Skeletal muscle tissue (tissue), 4 donors: ENCODE data around the gene SGMS1. TPM values are rescaled to one million over a fixed set of nuclear protein-coding genes. Genes with fewer than 3 reads are reported as not detected.

Experiments
- H3K27ac ChIP-seq: one replicate; pipeline ENCODE4 v1.7.0; 2013; ENCODE audit warnings: mild to moderate bottlenecking, low read depth, low read length, inconsistent platforms
- H3K27me3 ChIP-seq, 3 donors: one replicate each; pipeline ENCODE4 v1.7.0; 2013; ENCODE audit warnings: low read length in 3 of 3; ENCODE audit not compliant: control insufficient read depth in 3 of 3, insufficient read depth in 3 of 3
- H3K36me3 ChIP-seq, 3 donors: one replicate each; pipeline ENCODE4 v1.7.0; 2013; ENCODE audit warnings: low read length in 3 of 3; ENCODE audit not compliant: control insufficient read depth in 3 of 3, insufficient read depth in 3 of 3
- H3K4me1 ChIP-seq, 3 donors: one replicate each; pipeline ENCODE4 v1.7.0; 2013; ENCODE audit warnings: low read length in 3 of 3, mild to moderate bottlenecking in 3 of 3; ENCODE audit not compliant: control insufficient read depth in 3 of 3, insufficient read depth in 3 of 3
- H3K4me3 ChIP-seq, 3 donors: one replicate each; pipeline ENCODE4 v1.7.0; 2013; ENCODE audit warnings: low read length in 3 of 3
- H3K9ac ChIP-seq, 3 donors: one replicate each; pipeline ENCODE4 v1.7.0; 2013; ENCODE audit warnings: low read length in 3 of 3, mild to moderate bottlenecking in 3 of 3, moderate library complexity in 2 of 3, low read depth in 1 of 3
- H3K9me3 ChIP-seq, 3 donors: one replicate each; pipeline ENCODE4 v1.7.0; 2013; ENCODE audit warnings: low read length in 3 of 3; ENCODE audit not compliant: control insufficient read depth in 3 of 3
- total RNA-seq: library from RNA; depleted of rRNA; stranded (reverse); fragments of >200 nt; gene quantifications from one replicate; pipeline ENCODE4 v1.2.3, GENCODE V29; 2014
- donor health status: Osteomylitis.

Gene SGMS1
- total RNA-seq, 1 donor from 2014 or later: 62.6 TPM

DNA sequence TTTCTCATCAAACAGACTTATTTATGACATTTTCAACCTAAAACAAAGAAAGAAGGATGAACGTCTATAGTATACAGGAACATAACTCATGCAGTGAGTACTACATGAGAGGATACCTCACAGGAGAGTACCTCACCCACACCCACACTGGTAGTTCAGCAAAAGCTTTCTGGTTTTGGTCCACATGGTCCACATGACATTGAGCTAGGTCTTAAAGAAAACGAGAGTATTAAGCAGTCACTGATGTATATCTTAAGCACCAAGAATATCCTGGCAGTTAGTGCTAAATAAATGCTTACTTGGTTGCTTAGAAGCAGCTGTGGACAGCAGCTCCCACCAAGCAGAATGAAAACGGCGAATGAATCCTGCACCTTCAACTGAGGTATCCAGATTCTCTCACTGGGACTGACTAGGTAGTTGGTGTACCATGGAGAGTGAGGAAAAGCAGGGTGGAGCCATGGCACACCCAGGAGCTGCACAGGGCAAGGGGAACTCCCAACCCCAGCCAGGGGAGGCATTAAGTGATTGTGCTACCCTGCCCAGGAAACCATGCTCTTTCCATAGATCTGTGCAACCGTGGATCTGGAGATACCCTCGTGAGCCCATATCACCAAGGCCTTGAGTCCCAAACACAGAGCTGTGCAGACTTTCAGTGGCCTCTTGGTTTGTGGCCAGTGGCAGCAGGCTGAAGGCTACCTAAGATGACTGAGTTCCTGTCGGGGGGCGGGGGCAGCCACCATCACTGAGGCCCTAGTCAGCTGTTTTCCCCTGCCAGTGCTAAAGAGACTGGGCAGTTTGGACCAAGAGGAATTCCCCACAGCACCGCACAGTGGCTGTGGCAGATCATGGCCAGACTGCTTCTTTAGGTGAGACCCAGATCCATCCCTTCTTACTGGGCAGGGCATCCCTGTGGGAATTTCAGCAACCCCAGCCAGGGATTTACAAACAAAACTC is 143.4 kb downstream of the SGMS1 start:
- Histone ChIP-seq H3K4me1 (peaks cover 0 to 3% (median 0%) of the 10 kb centered on the region in 3 donors), H3K27me3 (no peaks in the 10 kb centered on the region), H3K4me3 (no peak overlapping the region), H3K36me3 (peaks cover 0 to 2% (median 0%) of the 10 kb centered on the region in 3 donors), H3K9ac (no peak overlapping the region), H3K27ac (no peak overlapping the region), H3K9me3 (no peaks in the 10 kb centered on the region)

DNA sequence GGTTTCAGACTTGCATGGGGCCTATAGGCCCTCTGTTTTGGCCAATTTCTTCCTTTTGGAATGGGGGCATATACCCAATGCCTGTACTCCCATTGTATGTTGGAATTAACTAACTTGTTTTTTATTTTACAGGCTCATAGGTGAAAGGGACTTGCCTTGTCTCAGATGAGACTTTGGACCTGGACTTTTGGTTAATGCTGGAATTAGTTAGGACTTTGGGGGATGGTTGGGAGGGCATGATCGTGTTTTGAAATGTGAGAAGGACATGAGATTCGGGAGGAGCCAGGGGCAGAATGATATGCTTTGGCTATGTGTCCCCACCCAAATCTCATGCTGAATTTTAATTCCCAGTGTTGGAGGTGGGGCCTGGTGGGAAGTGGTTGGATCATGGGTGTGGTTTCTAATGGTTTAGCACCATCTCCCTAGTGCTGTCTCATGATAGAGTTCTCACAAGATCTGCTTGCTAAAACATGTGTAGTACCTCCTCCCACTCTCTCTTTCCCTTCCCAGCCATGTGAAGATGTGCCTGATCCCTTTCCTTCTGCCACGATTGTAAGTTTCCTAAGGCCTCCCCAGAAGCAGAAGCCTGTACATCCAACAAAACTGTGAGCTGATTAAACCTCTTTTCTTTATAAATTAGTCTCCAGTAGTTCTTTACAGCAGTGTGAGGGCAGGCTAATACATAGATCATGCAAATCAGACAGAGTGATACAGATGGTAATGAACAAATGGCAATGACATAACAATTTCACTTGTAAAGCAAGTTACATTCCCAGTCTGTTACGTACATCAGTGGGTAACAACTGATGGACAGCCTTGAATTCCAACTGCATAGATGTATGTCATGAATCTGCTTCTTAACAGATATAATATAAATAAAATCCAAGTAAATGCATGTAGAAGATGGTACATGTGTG is 146.2 kb downstream of the SGMS1 start:
- no peaks in the 10 kb centered on the region for H3K27me3 ChIP-seq
- H3K4me1 ChIP-seq: peaks cover 3 to 7% (median 4%) of the 10 kb centered on the region in 3 donors
- H3K36me3 ChIP-seq: peaks cover 0 to 2% (median 0%) of the 10 kb centered on the region in 3 donors
- H3K9me3 ChIP-seq: no peaks in the 10 kb centered on the region
- no peak overlapping the region for H3K9ac ChIP-seq
- no peak overlapping the region for H3K27ac ChIP-seq
- no peak overlapping the region for H3K4me3 ChIP-seq

DNA sequence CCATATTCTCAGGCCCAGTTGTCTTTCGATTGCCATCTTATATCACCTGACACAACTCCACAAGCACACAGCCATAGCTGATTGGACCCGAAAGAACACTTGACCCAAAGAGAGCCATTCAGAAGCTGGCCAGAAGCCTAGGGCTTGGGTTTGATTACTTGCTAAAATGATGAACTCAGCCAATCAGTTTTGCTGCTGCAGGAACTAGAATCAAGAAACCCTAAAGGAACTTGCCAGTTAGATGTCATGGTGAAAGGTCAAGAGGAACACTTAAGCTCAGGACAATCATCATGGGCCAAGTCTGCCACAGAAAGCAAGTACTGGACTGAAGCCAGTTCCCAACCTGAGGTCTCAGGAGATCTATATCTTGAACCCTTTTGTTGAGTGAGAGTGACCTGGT is 150.0 kb downstream of the SGMS1 start:
- Histone ChIP-seq H3K27ac (no peak overlapping the region), H3K9me3 (no peaks in the 10 kb centered on the region), H3K4me3 (no peak overlapping the region), H3K9ac (no peak overlapping the region), H3K4me1 (peaks cover 4 to 24% (median 23%) of the 10 kb centered on the region in 3 donors), H3K27me3 (no peaks in the 10 kb centered on the region), H3K36me3 (no peaks in the 10 kb centered on the region)

DNA sequence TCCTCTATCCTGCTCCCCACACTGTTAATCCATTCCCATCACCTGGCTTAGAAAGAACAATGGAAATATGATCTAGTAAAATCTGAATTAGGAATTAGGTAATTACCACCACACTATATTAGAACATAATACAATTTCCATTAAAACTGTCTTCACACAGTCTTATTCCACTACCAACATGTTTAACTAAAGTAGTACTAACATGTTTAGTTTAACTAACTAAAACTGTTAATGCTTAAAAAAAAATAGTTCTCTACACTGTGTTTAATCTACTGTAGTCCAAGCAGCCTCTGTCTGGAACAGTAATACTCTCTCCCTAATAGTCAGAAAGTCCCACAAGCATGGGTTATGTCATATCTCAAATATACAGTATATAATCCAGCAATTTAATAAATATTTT is 150.8 kb downstream of the SGMS1 start:
- H3K27me3 ChIP-seq: no peaks in the 10 kb centered on the region
- H3K36me3 ChIP-seq: no peaks in the 10 kb centered on the region
- no peak overlapping the region for H3K9ac ChIP-seq
- no peaks in the 10 kb centered on the region for H3K9me3 ChIP-seq
- H3K4me1 ChIP-seq: peaks cover 4 to 25% (median 24%) of the 10 kb centered on the region in 3 donors
- no peak overlapping the region for H3K4me3 ChIP-seq
- no peak overlapping the region for H3K27ac ChIP-seq

DNA sequence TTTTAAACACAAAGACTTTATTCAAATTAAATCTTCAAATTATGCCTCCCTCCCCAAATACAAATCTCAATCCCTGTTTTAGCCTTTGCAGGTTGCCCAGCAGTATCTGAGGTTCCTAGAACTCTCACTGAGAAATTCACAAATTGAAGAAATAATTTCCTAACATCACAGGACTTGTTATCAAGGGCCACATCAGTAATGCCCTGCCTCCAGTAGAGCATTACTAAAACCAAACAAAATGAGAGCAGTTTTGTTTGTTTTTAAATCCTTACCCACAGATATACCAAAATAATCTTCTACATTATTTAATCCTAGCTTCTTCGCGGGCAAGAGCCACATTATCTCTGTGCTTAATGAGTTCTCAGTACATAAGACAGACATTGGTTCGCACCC is 152.2 kb downstream of the SGMS1 start:
- no peak overlapping the region for H3K27ac ChIP-seq
- H3K4me1 ChIP-seq: peaks cover 4 to 27% (median 24%) of the 10 kb centered on the region in 3 donors
- no peak overlapping the region for H3K4me3 ChIP-seq
- H3K36me3 ChIP-seq: no peaks in the 10 kb centered on the region
- no peaks in the 10 kb centered on the region for H3K27me3 ChIP-seq
- no peaks in the 10 kb centered on the region for H3K9me3 ChIP-seq
- H3K9ac ChIP-seq: no peak overlapping the region

DNA sequence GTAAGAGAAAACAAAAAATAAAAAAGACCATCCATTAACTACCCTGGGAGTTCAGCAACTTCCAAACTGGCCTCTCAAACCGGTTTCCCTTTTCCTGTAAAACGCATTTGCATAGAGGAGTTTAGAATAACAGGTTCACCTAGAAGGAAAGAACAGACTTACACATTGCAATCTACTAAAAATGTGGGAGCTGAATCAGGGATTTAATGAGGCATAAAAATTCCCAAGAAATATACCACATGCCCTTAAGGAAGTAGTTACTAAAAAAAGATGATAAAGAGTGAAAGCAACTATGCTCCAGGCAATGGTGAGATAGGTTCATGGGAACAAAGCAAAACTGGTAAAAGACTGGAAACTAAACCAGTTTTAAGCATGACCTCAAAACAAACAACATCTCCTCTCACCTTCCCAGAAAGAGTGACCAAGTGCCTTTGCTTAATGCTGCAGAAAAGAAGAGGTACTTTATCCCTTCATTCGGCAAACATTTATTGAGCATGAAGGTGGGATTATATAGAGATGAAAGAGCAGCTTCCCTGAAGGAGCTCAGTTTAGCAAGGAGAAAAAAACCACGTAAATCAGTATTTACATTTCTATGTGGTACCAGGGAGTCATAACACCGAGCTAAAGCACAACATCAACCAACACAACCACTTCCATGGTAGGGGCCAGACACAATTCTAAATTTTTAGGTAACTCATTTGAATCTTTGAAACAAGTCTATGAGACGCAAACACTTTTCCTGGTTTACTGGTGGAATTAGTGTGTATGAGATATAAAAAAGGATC is 152.8 kb downstream of the SGMS1 start:
- H3K4me1 ChIP-seq: peaks cover 4 to 27% (median 24%) of the 10 kb centered on the region in 3 donors
- no peaks in the 10 kb centered on the region for H3K36me3 ChIP-seq

DNA sequence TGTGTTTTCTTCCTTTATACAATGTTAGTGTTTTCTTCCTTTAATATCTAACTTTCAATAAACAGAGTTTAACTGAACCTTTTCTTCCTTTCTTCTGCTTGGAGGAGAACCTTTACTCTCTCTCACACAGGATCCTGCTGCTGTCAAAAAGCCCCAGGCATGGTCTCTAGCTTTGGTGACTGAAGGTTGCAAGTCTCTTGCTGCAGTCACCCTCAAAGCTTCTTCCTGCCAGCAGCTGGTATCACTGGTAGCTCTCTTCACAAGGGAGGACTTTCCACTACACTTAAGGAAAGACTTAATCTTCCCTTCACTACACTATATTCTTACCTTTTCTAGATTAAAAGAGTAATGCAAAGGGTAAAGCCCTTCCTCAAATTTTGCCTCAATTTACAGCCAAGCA is 153.4 kb downstream of the SGMS1 start:
- no peak overlapping the region for H3K27ac ChIP-seq
- H3K27me3 ChIP-seq: no peaks in the 10 kb centered on the region
- H3K4me1 ChIP-seq: peaks cover 4 to 24% (median 24%) of the 10 kb centered on the region in 3 donors
- H3K9ac ChIP-seq: no peak overlapping the region
- H3K36me3 ChIP-seq: no peaks in the 10 kb centered on the region
- no peak overlapping the region for H3K4me3 ChIP-seq
- H3K9me3 ChIP-seq: no peaks in the 10 kb centered on the region

More for the DNA sequence above, 152.8 kb downstream of the SGMS1 start:
- Histone ChIP-seq H3K9ac (no peak overlapping the region), H3K9me3 (no peaks in the 10 kb centered on the region), H3K4me3 (no peak overlapping the region), H3K27ac (no peak overlapping the region), H3K27me3 (no peaks in the 10 kb centered on the region)

DNA sequence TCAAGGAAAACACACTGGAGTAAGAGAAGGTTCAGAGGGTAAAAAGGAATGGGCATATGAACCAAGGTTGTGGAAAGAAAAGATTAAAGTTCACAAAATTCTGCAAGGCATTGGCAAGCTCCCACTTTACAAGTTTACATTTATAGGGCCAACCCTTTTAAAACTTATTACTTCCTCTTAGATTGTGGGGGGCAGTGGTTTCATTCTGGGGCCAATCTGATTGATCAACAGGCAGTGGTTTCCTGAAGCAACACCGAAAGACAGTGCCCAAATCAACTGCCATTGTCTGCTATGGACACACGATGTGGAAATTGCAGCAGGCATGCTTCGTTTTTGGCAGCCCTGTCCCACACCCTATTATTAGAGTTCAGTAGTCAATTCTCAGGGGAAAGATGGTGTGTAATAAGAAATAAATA is 154.0 kb downstream of the SGMS1 start:
- Histone ChIP-seq H3K4me3 (peak overlapping the region in 1 of 3 donors; percentile 27), H3K27me3 (no peaks in the 10 kb centered on the region), H3K9me3 (no peaks in the 10 kb centered on the region), H3K4me1 (peaks cover 4 to 24% (median 24%) of the 10 kb centered on the region in 3 donors), H3K9ac (no peak overlapping the region), H3K36me3 (no peaks in the 10 kb centered on the region), H3K27ac (no peak overlapping the region)

DNA sequence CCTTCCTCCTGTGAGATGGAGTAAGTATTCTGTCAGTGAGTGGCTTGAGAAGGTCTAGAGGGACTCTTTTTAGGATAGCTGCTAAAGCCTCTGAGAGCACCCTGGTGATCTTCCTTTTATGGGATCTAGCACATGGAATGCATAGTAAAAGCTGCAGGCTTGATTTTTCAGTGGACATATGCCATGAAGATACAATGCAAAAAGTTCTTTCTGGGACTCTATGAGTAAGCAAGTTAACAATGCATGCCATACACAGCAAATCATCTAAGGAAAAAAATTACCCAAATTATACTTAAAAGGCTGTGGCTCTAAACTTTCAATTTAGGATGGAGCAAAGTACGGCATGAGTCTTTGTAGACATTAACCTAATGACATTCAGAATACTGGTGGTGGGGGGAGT is 154.5 kb downstream of the SGMS1 start:
- Histone ChIP-seq H3K27ac (no peak overlapping the region), H3K4me1 (peaks cover 4 to 26% (median 24%) of the 10 kb centered on the region in 3 donors), H3K27me3 (no peaks in the 10 kb centered on the region), H3K9me3 (no peaks in the 10 kb centered on the region), H3K36me3 (no peaks in the 10 kb centered on the region), H3K9ac (no peak overlapping the region), H3K4me3 (no peak overlapping the region)
